ENCODE measurements around the gene FBXW4. TPM values are rescaled to one million over a fixed set of nuclear protein-coding genes. Genes with fewer than 3 reads are reported as not detected.

Gene FBXW4
- total RNA-seq, 1 experiment from 2014 or later: 15.7 TPM

- no peaks in the 10 kb centered on the region for H3K27me3 Mint-ChIP-seq (ENCODE audit: unreplicated experiment)
- no peaks in the 10 kb centered on the region for H3K9me3 Mint-ChIP-seq (ENCODE audit: low read depth, unreplicated experiment)
- no peak overlapping the region for H3K4me3 Mint-ChIP-seq (ENCODE audit: low read depth, unreplicated experiment)
- no peak for TF ChIP-seq CTCF (IDR thresholded peaks at IDR 0.05; ENCODE audit: unreplicated experiment)
- no TSS peak for BruUV-seq (replicated peaks)
- H3K4me1 Mint-ChIP-seq (ENCODE audit: low read depth, unreplicated experiment): peaks cover 3% of the 10 kb centered on the region
- intact Hi-C loops (cut with micrococcal nuclease; ENCODE audit: unreplicated experiment): no loop called here
- CTCF ChIA-PET: no interaction called here
- no peaks in the 10 kb centered on the region for H3K36me3 Mint-ChIP-seq (ENCODE audit: insufficient read depth, unreplicated experiment)
- no peak overlapping the region for H3K27ac Mint-ChIP-seq (ENCODE audit: unreplicated experiment)
- no peak for DNase-seq
These were observed 14.5 kb upstream of the FBXW4 start for GRCh38 chr10:101709359-101710058.

- intact Hi-C loops (cut with micrococcal nuclease; ENCODE audit: unreplicated experiment): no loop called here
These were observed 13.9 kb upstream of the FBXW4 start for GRCh38 chr10:101708870-101709269.

GRCh38 chr10:101708073-101708472, 13.1 kb upstream of the FBXW4 start:
- intact Hi-C loops (cut with micrococcal nuclease; ENCODE audit: unreplicated experiment): no loop called here
- no peak for TF ChIP-seq CTCF (IDR thresholded peaks at IDR 0.05; ENCODE audit: unreplicated experiment)
- H3K4me1 Mint-ChIP-seq (ENCODE audit: low read depth, unreplicated experiment): peaks cover 8% of the 10 kb centered on the region
- no peak overlapping the region for H3K4me3 Mint-ChIP-seq (ENCODE audit: low read depth, unreplicated experiment)
- DNase-seq: no peak
- no peaks in the 10 kb centered on the region for H3K9me3 Mint-ChIP-seq (ENCODE audit: low read depth, unreplicated experiment)
- no TSS peak for BruUV-seq (replicated peaks)
- H3K36me3 Mint-ChIP-seq (ENCODE audit: insufficient read depth, unreplicated experiment): no peaks in the 10 kb centered on the region
- no peak overlapping the region for H3K27ac Mint-ChIP-seq (ENCODE audit: unreplicated experiment)
- CTCF ChIA-PET: no interaction called here
- H3K27me3 Mint-ChIP-seq (ENCODE audit: unreplicated experiment): no peaks in the 10 kb centered on the region

More at GRCh38 chr10:101708870-101709269, 13.9 kb upstream of the FBXW4 start:
- Mint-ChIP-seq H3K4me3 (ENCODE audit: low read depth, unreplicated experiment) (no peak overlapping the region), H3K36me3 (ENCODE audit: insufficient read depth, unreplicated experiment) (no peaks in the 10 kb centered on the region), H3K27ac (ENCODE audit: unreplicated experiment) (no peak overlapping the region), H3K27me3 (ENCODE audit: unreplicated experiment) (no peaks in the 10 kb centered on the region), H3K4me1 (ENCODE audit: low read depth, unreplicated experiment) (peaks cover 8% of the 10 kb centered on the region), H3K9me3 (ENCODE audit: low read depth, unreplicated experiment) (no peaks in the 10 kb centered on the region)
- CTCF ChIA-PET: no interaction called here
- no peak for DNase-seq
- no peak for TF ChIP-seq CTCF (IDR thresholded peaks at IDR 0.05; ENCODE audit: unreplicated experiment)
- BruUV-seq (replicated peaks): no TSS peak

- Mint-ChIP-seq H3K9me3 (ENCODE audit: low read depth, unreplicated experiment) (no peaks in the 10 kb centered on the region), H3K4me1 (ENCODE audit: low read depth, unreplicated experiment) (peaks cover 8% of the 10 kb centered on the region), H3K4me3 (ENCODE audit: low read depth, unreplicated experiment) (no peak overlapping the region), H3K27me3 (ENCODE audit: unreplicated experiment) (no peaks in the 10 kb centered on the region), H3K27ac (ENCODE audit: unreplicated experiment) (no peak overlapping the region), H3K36me3 (ENCODE audit: insufficient read depth, unreplicated experiment) (no peaks in the 10 kb centered on the region)
- intact Hi-C loops (cut with micrococcal nuclease; ENCODE audit: unreplicated experiment): no loop called here
- DNase-seq: no peak
- TF ChIP-seq CTCF (IDR thresholded peaks at IDR 0.05; ENCODE audit: unreplicated experiment): no peak
- BruUV-seq (replicated peaks): no TSS peak
- CTCF ChIA-PET: interaction anchor here (0.9 kb wide), 1 partner anchor 16 kb away, joined by 3 read pairs; no protein-coding TSS in a partner anchor
These were observed 9.4 kb upstream of the FBXW4 start for GRCh38 chr10:101704331-101704730.
